H1 (cell line): ENCODE results near the gene SLC35F3. TPM values are rescaled to one million over a fixed set of nuclear protein-coding genes. Genes with fewer than 3 reads are reported as not detected.

Experiments
- CTCF ChIA-PET: fragments of 300-600 bp; sonication (Branson Sonifier 250); formaldehyde crosslinking; loops from one replicate; lab custom pipeline; 2021; ENCODE audit not compliant: partially characterized antibody; lab: Charles Lee
- POLR2A ChIA-PET: fragments of 300-600 bp; sonication (Branson Sonifier 250); formaldehyde crosslinking; loops from one replicate; lab custom pipeline; 2021; ENCODE audit warnings: inconsistent platforms; ENCODE audit not compliant: partially characterized antibody; lab: Charles Lee
- DNase-seq, 2 experiments: peaks; one replicate each; pipeline versions ENCODE4 v3.0.0 to v3.0.0-alpha.2; 2010 to 2022; ENCODE audit warnings: low spot score in 2 of 2, low read depth in 1 of 2, mixed read lengths in 1 of 2
- FAIRE-seq: peaks from 2 replicates; lab custom pipeline; 2011; peaks lifted over from hg19 to GRCh38; lab: Jason Lieb, UNC
- H2AFZ ChIP-seq: 2 replicates; pipeline ENCODE4 v1.8.1; 2012; ENCODE audit warnings: low read length, inconsistent platforms
- H2AK5ac ChIP-seq: 2 replicates; pipeline ENCODE4 v1.6.1; 2013; ENCODE audit warnings: low read depth, low read length
- H2BK120ac ChIP-seq: replicated peaks from 2 replicates; pipeline ENCODE3; 2013; ENCODE audit warnings: low read depth, low read length, inconsistent platforms
- H2BK12ac ChIP-seq: 2 replicates; pipeline ENCODE4 v1.6.1; 2013; ENCODE audit warnings: low read depth, low read length
- H2BK15ac ChIP-seq: 2 replicates; pipeline ENCODE4 v1.6.1; 2013; ENCODE audit warnings: low read length
- H2BK20ac ChIP-seq: 2 replicates; pipeline ENCODE4 v1.6.1; 2013; ENCODE audit warnings: low read length
- H2BK5ac ChIP-seq: 2 replicates; pipeline ENCODE4 v1.6.1; 2013; ENCODE audit warnings: low read depth, low read length
- H3K14ac ChIP-seq: 2 replicates; pipeline ENCODE4 v1.6.1; 2013; ENCODE audit warnings: inconsistent platforms; ENCODE audit not compliant: insufficient read length
- H3K18ac ChIP-seq: 2 replicates; pipeline ENCODE4 v1.6.1; 2013; ENCODE audit warnings: low read length; ENCODE audit errors: extremely low read depth
- H3K23ac ChIP-seq: 2 replicates; pipeline ENCODE4 v1.6.1; 2013; ENCODE audit warnings: inconsistent platforms; ENCODE audit not compliant: insufficient read length
- H3K23me2 ChIP-seq: 2 replicates; pipeline ENCODE4 v1.6.1; 2013; ENCODE audit warnings: low read depth, low read length
- H3K27ac ChIP-seq: 2 replicates; pipeline ENCODE4 v1.6.1; 2011; ENCODE audit warnings: low read depth, low read length, inconsistent platforms
- H3K27me3 ChIP-seq, 4 experiments: replicated peaks in 1 of 4; 1 replicate in 1 of 4; 2 replicates in 3 of 4; pipeline versions ENCODE4 v1.6.1 to v1.8.1; 2011 to 2013; ENCODE audit warnings: low read length in 3 of 4, mild to moderate bottlenecking in 3 of 4, inconsistent platforms in 2 of 4, mixed read lengths in 2 of 4, moderate library complexity in 1 of 4; ENCODE audit not compliant: control insufficient read depth in 3 of 4, insufficient read depth in 3 of 4; ENCODE audit errors: extremely low read depth in 1 of 4
- H3K36me3 ChIP-seq, 4 experiments: 2 replicates each; pipeline versions ENCODE4 v1.6.1 to v1.8.1; 2011 to 2013; ENCODE audit warnings: mild to moderate bottlenecking in 4 of 4, low read length in 3 of 4, moderate library complexity in 2 of 4, control low read depth in 1 of 4, inconsistent platforms in 1 of 4; ENCODE audit not compliant: insufficient read depth in 4 of 4, control insufficient read depth in 2 of 4
- H3K4ac ChIP-seq: replicated peaks from 2 replicates; pipeline ENCODE3; 2013; ENCODE audit warnings: low read length, low read depth, mixed read lengths, inconsistent platforms; ENCODE audit not compliant: insufficient read length
- H3K4me1 ChIP-seq, 4 experiments: replicated peaks in 1 of 4; 1 replicate in 1 of 4; 2 replicates in 3 of 4; pipeline versions ENCODE4 v1.6.1 to v1.8.1; 2011 to 2013; ENCODE audit warnings: low read length in 3 of 4, inconsistent platforms in 2 of 4, mixed read lengths in 1 of 4; ENCODE audit not compliant: insufficient read depth in 4 of 4, control insufficient read depth in 3 of 4
- H3K4me2 ChIP-seq, 2 experiments: 2 replicates each; pipeline versions ENCODE4 v1.6.1 to v1.8.1; 2011 to 2013; ENCODE audit warnings: low read depth in 2 of 2, low read length in 2 of 2, control low read depth in 1 of 2, inconsistent platforms in 1 of 2, mild to moderate bottlenecking in 1 of 2; ENCODE audit not compliant: insufficient read depth in 1 of 2
- H3K4me3 ChIP-seq, 4 experiments: fragments of 200-600, 300-600 bp in 1 of 4; sonication (generic), shearing (Covaris generic), sonication (Bioruptor Twin) in 1 of 4; 2 replicates each; pipeline versions ENCODE4 v1.5.1 to v1.8.1; 2011 to 2016; ENCODE audit warnings: low read length in 4 of 4, low read depth in 3 of 4, control low read depth in 2 of 4, inconsistent platforms in 2 of 4, mild to moderate bottlenecking in 2 of 4, mixed read lengths in 1 of 4, moderate library complexity in 1 of 4; ENCODE audit not compliant: insufficient read depth in 2 of 4; ENCODE audit errors: extremely low read depth in 1 of 4
- H3K56ac ChIP-seq: replicated peaks from 2 replicates; pipeline ENCODE3; 2013; ENCODE audit warnings: low read depth, mild to moderate bottlenecking, mixed read lengths, low read length, inconsistent platforms; ENCODE audit not compliant: insufficient read length
- H3K79me1 ChIP-seq: 2 replicates; pipeline ENCODE4 v1.6.1; 2013; ENCODE audit warnings: low read depth, low read length, control low read depth
- H3K79me2 ChIP-seq, 2 experiments: 2 replicates each; pipeline versions ENCODE4 v1.6.1 to v1.8.1; 2012 to 2013; ENCODE audit warnings: low read length in 2 of 2, mild to moderate bottlenecking in 2 of 2, inconsistent platforms in 1 of 2; ENCODE audit not compliant: insufficient read depth in 2 of 2, control insufficient read depth in 1 of 2
- H3K9ac ChIP-seq, 4 experiments: replicated peaks in 1 of 4; 1 replicate in 1 of 4; 2 replicates in 3 of 4; pipeline versions ENCODE4 v1.6.1 to v1.8.1; 2011 to 2013; ENCODE audit warnings: low read depth in 3 of 4, low read length in 3 of 4, control low read depth in 2 of 4, mild to moderate bottlenecking in 2 of 4, moderate library complexity in 2 of 4, inconsistent platforms in 1 of 4; ENCODE audit errors: extremely low read depth in 1 of 4
- H3K9me3 ChIP-seq, 2 experiments: 2 replicates each; pipeline versions ENCODE4 v1.6.1 to v1.8.1; 2012 to 2013; ENCODE audit warnings: mild to moderate bottlenecking in 2 of 2, moderate library complexity in 2 of 2, control low read depth in 1 of 2, inconsistent platforms in 1 of 2, low read depth in 1 of 2, low read length in 1 of 2, mixed read lengths in 1 of 2; ENCODE audit not compliant: insufficient read depth in 2 of 2
- H4K20me1 ChIP-seq, 2 experiments: replicated peaks in 1 of 2; 2 replicates each; pipeline versions ENCODE3 to v1.8.1; 2011 to 2013; ENCODE audit warnings: inconsistent platforms in 2 of 2, low read length in 2 of 2, mild to moderate bottlenecking in 1 of 2; ENCODE audit not compliant: insufficient read depth in 2 of 2, control insufficient read depth in 1 of 2
- H4K5ac ChIP-seq: 2 replicates; pipeline ENCODE4 v1.6.1; 2013; ENCODE audit warnings: low read length, low read depth, mixed read lengths, inconsistent platforms; ENCODE audit not compliant: insufficient read length
- H4K8ac ChIP-seq: 2 replicates; pipeline ENCODE4 v1.8.0; 2013; ENCODE audit warnings: mild to moderate bottlenecking, moderate library complexity, low read length, inconsistent platforms; ENCODE audit not compliant: insufficient read depth; ENCODE audit errors: extremely low read depth
- H4K91ac ChIP-seq: replicated peaks from 2 replicates; pipeline ENCODE3; 2013; ENCODE audit warnings: low read length, mixed read lengths, inconsistent platforms; ENCODE audit not compliant: insufficient read length
- E2F6 ChIP-seq: IDR thresholded peaks from 2 replicates; pipeline ENCODE4 v1.6.1; 2012; ENCODE audit warnings: inconsistent platforms
- GABPA ChIP-seq: IDR thresholded peaks from 2 replicates; pipeline ENCODE4 v1.6.1; 2011; ENCODE audit warnings: mild to moderate bottlenecking, low read length, moderate library complexity, borderline replicate concordance; ENCODE audit not compliant: insufficient read depth
- KDM1A ChIP-seq: fragments of 200-600, 300-600 bp; sonication (generic); IDR thresholded peaks from 2 replicates; pipeline ENCODE4 v1.7.1; 2016; ENCODE audit warnings: mild to moderate bottlenecking, low read length, borderline replicate concordance
- POU5F1 ChIP-seq: IDR thresholded peaks from 2 replicates; pipeline ENCODE4 v1.6.1; 2011; ENCODE audit warnings: low read depth, mild to moderate bottlenecking, low read length, moderate library complexity
- RXRA ChIP-seq: IDR thresholded peaks from 2 replicates; pipeline ENCODE4 v1.6.1; 2011; ENCODE audit warnings: low read depth, mild to moderate bottlenecking, low read length, moderate library complexity; ENCODE audit not compliant: insufficient read depth
- SP1 ChIP-seq: IDR thresholded peaks from 2 replicates; pipeline ENCODE4 v1.6.1; 2011; ENCODE audit warnings: low read depth, low read length
- TAF7 ChIP-seq: optimal IDR thresholded peaks from 2 replicates; pipeline ENCODE3; 2011; ENCODE audit warnings: low read depth, mild to moderate bottlenecking, inconsistent platforms, low read length, moderate library complexity, borderline replicate concordance
- WGBS, 2 experiments: shearing (Covaris generic) in 1 of 2; methylation state at CpG; one replicate each; pipeline versions ENCODE4 v1.1.6 to v1.1.7; 2013 to 2015; ENCODE audit warnings: low lambda C conversion rate in 2 of 2, mixed read lengths in 2 of 2, inconsistent platforms in 1 of 2, low coverage in 1 of 2, missing lambda C conversion rate in 1 of 2; ENCODE audit not compliant: insufficient replicate concordance in 2 of 2, insufficient coverage in 1 of 2, insufficient read length in 1 of 2; ENCODE audit errors: extremely low coverage in 1 of 2, missing lambda C conversion rate in 1 of 2; 5-methylcytosine and 5-hydroxymethylcytosine counted together
- polyA plus RNA-seq, 7 experiments: library from polyadenylated mRNA; depleted of rRNA in 3 of 7; stranded (reverse) in 5 of 7; unstranded in 2 of 7; fragments of >200 nt in 5 of 7; fragments of 200-250 nt in 2 of 7; gene quantifications; 1 replicate in 5 of 7; 2 replicates in 1 of 7; 4 replicates in 1 of 7; pipeline versions ENCODE4 v1.2.1 to v1.2.3, GENCODE V29; 2011 to 2013; ENCODE audit warnings: missing spikeins in 2 of 7, mixed read lengths in 2 of 7
- total RNA-seq: library from RNA; stranded (reverse); fragmentation: NEBNext Ultra II Directional; extraction: Animal tissue kit (Norgen Biotek cat#: 25700); gene quantifications from 2 replicates; pipeline ENCODE4 v1.2.1, GENCODE V29; 2021

SLC35F3 gene
- total and polyA plus RNA-seq, 2 of the 8 experiments (the other 6 are each of a cell fraction or from before 2014, with no cell fraction given) = 0.78 to 1.2 TPM

- Histone ChIP-seq H3K23ac (no peak overlapping the region), H3K14ac (no peak overlapping the region), H2BK120ac (no peak overlapping the region), H2BK15ac (no peak overlapping the region), H4K8ac (no peak overlapping the region), H3K79me1 (no peaks in the 10 kb centered on the region), H3K4me3 (no peak overlapping the region), H3K79me2 (peaks cover 0 to 4% of the 10 kb centered on the region in 2 experiments; a peak in 2 of 4 replicates), H2BK20ac (no peak overlapping the region), H3K9me3 (no peaks in the 10 kb centered on the region), H3K18ac (no peak overlapping the region), H3K36me3 (no peaks in the 10 kb centered on the region), H3K27ac (no peak overlapping the region), H3K4me2 (no peak overlapping the region), H4K20me1 (no peaks in the 10 kb centered on the region), H2AK5ac (no peak overlapping the region), H3K4me1 (peaks cover 0 to 3% (median under 1%) of the 10 kb centered on the region in 4 experiments; a peak in 2 of 7 replicates), H3K56ac (no peak overlapping the region), H3K27me3 (no peaks in the 10 kb centered on the region; a peak in 1 of 7 replicates), H4K5ac (no peak overlapping the region), H4K91ac (no peak overlapping the region), H2BK5ac (no peak overlapping the region), H3K4ac (no peak overlapping the region), H3K9ac (no peak overlapping the region), H3K23me2 (no peaks in the 10 kb centered on the region), H2AFZ (no peak overlapping the region), H2BK12ac (no peak overlapping the region)
- 82% methylated on average over 3 of the region's 3 CpGs; no CpG with 5 or more reads in 1 of the 2 experiments for WGBS, 2 experiments
- FAIRE-seq = no peak
- ChIA-PET POLR2A (no interaction called here), CTCF (interaction anchor here (1.1 to 1.7 kb wide), 2 partner anchors 39 to 44 kb away, joined by 3 read pairs; no protein-coding TSS in a partner anchor)
- TF ChIP-seq RXRA (no peak), KDM1A (no peak), SP1 (no peak), POU5F1 (no peak), GABPA (no peak), TAF7 (no peak), E2F6 (no peak)
- DNase-seq = no peak
These were observed 464.6 kb downstream of the SLC35F3 start for GRCh38 chr1:234369033-234369430.
